ENCODE measurements around the gene ALPG.
"Not testable (repeated sequence)": the region's sequence is repeated elsewhere in the genome, so short reads cannot be mapped to it uniquely, and the experiment has no call there.

The ALPG gene

DNA sequence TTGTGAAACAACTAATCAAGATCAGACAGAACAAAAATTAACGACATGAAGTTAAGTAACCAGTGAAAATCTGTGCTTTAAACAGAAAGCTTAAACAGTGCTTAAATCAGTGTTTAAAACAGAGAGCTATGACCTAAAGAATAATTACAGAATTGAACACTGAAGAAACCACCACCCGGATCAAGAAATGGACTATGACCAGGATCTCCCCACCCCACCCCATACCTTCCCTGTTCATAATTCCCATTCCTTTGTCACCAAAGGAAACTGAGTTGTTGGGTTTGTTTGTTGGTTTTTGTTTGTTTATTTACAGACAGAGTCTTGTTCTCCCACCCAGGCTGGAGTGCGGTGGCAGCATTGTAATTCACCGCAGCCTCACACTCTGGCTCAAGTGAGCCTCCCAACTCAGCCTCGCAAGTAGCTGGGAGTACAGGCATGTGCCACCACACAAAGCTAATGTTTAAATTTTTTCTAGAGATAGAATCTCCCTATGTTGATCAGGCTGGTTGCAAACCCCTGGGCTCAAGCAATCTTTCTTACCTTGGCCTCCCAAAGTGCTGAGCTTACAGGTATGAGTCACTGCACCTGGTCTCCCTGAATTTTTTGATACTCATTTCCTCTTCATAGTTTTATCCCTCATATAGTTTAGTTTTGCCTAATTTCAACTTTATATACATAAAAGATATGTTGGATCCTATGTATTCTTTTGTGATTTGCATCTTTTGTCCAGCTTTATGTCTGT, 8.2 kb upstream of the ALPG start:
- DNase-seq = no peak

DNA sequence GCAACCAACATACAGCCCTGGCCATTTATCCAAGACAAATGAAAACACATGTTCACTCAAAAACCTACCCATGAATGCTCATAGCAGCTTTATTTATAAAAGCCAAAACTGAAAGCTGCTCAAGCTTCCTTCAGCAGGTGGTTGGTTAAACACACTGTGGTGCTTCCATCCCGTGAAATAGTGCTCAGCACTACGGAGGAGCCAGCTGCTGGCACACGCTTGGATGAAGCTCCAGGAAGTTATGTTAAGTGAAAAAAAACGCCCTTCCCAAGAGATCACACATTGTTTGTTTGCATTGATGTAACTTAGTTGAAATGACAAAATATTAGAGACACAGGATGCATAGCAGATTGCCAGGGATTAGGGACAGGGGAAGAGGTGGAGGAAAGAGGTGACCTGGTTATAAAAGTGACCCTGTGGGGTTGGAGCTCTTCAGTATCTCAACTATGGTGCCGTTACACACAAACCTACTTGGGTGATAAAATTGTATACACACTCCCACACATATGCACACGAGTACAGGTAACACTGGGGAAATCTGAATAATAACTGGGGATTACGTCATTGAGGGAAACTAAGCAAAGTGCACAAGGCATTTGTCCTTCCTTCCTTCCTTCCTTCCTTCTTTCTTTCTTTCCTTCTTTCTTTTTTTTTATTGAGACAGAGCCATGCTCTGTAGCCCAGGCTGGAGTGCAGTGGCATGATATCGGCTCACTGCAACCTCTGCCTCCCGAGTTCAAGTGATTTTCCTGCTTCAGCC, 6.2 kb upstream of the ALPG start:
- DNase-seq = no peak

DNA sequence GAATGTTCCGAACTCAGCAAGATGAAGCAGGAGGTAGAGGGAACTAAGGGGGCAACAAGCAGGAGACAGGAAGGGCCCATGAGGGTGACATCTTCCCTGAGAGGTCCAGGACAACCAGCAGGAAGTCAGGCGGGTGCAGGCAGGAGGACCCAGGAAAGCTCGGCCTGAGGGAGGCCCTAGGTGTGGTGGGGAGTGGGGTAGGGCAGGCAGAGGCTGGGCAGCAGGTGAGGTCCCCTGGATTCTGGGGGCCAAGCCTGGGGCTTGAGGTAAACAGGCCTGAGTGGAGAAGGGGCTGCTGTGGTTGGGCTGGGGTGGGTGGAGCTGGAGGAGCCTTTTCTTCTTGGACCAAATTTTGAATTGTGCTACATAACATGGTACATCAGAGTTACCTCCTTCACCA, 4.1 kb upstream of the ALPG start:
- no peak for DNase-seq

DNA sequence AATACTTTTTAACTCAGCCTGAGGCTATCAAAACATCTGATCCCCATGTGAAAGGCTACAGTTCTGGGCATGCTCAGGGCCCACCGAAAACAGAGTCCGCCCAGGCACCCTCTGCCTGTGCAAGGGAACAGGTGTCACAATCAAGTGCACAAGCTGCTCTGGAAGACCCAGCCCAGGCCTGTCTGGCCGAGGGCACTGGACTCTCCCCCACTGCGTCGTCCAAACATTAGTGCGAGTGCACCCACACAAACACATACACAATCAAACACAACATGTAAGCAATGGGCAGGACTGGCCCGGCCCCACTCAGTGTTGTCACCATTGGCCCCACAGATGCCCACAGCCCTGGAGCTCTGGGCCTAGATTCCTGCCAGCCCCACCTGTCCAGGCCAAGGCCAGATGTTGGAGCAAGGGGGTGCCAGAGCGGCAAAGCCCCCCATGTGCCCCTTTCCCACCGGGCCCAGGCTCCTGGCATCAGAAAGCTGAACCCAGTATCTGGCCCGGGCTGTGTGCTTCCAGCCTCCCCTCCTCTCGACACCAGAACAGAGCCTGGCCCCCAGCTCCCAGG, 617 bp upstream of the ALPG start:
- no peak for DNase-seq

DNA sequence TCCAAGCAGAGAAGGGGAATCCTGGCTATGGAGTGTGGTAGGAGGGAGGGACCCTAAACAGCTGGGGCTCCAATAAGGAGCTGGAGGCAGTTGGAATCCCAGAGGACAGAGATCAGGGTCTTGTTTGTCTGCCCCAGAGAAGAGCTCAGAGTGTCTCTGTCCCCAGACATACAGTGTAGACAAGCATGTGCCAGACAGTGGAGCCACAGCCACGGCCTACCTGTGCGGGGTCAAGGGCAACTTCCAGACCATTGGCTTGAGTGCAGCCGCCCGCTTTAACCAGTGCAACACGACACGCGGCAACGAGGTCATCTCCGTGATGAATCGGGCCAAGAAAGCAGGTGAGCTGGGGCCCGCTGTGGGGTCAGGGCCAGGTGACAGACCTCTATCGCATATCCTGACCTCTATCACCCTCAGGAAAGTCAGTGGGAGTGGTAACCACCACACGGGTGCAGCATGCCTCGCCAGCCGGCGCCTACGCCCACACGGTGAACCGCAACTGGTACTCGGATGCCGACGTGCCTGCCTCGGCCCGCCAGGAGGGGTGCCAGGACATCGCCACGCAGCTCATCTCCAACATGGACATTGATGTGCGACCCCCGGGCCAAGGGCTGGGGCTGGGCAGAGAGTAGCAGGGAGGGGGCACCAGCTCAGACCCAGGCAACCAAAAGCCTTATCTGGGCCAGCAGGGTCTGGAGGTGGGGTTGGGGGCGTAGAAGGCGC, 945 bp downstream of the ALPG start:
- DNase-seq = not testable (repeated sequence)

DNA sequence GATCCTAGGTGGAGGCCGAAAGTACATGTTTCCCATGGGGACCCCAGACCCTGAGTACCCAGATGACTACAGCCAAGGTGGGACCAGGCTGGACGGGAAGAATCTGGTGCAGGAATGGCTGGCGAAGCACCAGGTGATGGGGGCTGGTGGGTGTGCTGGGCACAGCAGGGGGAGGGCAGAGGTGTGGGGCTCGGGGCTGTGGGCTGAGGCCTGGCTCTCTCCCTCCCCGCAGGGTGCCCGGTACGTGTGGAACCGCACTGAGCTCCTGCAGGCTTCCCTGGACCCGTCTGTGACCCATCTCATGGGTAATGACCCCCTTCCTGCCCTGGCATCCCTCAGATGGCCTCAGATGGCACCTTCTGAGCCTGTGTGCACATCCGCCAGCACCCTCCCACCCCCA, 1.6 kb downstream of the ALPG start:
- not testable (repeated sequence) for DNase-seq

DNA sequence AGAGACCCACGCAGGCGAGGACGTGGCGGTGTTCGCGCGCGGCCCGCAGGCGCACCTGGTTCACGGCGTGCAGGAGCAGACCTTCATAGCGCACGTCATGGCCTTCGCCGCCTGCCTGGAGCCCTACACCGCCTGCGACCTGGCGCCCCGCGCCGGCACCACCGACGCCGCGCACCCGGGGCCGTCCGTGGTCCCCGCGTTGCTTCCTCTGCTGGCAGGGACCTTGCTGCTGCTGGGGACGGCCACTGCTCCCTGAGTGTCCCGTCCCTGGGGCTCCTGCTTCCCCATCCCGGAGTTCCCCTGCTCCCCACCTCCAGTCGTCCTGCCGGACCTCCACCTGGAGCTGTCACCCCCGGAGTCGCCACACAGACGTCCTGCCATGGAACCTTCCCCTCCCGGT, 3.0 kb downstream of the ALPG start:
- DNase-seq = not testable (repeated sequence)

DNA sequence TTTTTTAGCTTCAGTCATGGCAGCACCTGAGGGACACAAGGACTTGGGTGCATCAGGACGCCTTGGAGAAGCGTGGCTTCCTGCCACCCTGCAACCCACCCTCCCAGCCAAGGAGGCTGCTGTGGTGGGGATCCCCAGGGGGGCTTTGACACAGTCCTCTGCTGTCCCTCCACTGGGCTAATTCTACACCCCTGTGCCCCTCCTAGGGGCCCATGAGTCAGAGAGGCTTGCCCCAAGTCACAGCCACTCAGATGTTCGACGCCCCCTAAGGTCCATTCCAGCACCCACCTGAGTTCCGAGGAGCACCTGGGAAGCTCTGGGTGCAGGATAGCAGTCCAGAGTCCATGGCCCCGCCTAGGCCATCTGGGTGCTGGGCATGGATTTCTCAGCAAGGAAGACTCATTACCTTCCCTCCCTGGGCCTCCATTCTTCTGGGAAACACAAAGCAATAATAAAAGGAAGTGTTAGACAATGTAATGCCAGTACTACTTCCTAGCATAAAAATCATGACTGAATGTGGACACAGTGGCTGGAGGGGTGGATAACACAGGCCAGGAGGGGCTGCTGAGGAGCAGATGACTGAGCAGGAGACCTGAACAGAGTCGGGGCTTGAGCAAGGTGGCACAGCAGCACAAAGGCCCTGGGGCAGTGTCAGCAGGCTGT, 3.7 kb downstream of the ALPG start:
- no peak for DNase-seq

DNA sequence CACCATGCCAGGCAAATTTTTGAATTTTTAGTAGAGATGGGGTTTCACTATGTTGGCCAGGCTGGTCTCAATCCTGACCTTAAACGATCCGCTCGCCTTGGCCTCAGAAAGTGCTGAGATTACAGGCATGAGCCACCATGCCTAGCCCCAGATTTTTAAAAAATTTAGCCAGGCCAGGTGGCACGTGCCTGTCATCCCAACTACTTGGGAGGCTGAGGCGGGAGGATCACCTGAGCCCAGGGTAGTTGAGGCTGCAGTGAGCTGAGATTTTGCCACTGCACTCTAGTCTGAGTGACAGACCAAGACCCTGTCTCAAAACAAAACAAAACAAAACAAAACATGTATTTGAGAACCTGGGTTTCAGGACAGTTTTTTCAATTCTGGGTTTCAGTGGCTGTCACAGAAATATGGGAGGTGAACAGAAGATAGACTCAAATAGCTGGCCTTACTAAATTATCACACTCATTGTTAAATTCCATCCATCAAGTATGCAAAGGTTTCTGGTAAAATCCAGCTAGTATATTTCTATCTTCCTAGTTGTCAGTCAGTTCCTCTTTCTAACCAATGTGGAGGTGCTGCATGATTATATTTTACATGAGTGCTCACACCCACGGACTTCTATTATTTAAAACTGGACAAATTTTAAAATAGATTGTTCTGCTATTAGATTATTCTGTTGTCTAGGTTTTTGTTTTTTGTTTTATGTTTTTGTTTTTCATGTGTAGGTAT, 5.4 kb downstream of the ALPG start:
- DNase-seq = no peak

DNA sequence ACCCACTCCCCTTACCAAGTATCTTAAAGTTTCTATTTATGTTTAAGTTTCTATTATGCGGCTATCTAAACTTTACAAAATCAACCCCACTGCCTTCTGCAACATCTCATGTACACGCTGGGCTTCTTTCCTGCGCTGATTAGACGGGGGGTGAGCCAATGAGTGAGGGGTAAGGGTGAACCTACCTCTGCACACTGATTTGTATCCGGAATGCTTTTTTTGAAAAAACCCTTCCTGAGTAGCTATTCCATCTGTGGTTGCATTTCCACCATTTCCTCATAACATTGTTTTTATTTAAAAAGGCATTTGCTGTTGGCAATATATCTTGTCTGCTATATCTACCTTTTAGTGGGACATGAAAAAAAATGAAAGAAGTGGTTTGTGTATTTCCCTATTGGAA, 6.3 kb downstream of the ALPG start:
- no peak for DNase-seq

DNA sequence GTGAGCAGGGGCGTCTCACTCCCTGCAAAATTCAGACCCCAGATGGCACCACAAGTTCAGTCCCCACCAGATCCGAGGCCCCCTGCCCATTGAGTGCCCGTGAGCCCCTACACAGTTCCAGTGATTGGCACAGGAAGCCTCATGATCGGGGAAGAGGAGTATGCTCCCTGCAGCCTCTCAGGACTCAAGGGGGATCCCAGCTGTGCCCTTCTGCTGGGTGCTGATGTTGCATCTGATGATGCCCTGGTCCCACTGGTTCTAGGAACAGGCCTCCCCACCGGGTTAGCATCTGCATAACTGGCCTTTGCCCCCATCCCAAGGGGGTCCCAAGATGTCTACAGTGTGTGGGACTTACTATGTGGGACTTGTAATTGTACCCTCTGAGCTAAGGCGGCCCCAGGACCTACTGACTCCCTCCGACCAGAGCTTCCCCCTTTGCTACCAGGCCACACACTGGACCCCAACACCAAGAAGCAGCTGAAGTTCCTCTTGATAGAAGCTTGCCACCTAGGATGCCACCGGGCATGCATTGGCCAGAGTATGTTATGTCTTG, 8.6 kb downstream of the ALPG start:
- no peak for DNase-seq

DNA sequence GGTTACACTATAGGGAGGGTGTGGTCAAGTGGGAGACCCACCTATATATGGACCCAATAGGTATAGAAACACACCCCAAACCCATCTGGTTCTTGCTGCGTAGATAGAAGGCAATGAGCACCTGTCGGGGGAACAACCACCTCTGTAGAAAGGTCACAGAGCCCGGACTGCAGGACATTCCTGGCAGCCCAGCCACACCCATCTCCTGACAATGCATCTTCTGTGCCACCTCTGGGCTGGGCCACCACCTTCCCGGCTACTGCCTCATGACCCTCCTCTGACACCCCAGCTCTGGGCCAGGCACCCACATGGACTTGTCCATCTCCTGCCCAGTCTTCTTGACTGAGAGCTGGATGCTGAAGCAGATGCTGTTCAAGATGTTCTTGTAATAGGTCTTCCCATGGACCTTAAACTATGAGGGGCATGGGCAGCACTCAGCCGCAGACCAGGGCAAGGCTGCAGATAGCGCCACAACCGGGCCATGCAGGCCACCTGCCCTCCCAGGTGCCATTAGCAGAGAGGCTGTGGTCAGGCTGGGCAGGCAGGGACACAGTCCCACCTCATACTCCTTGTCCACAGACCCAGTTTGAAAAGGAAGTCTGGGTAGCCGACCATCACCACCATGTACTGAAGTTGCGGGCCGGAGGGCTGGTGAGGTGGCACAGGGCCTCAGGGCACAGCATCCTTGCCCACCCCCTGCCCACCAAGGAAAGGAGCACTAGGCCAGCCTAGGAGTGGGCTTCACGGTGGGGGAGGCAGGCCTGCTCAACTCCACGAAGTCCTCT, 9.3 kb downstream of the ALPG start:
- DNase-seq = no peak

DNA sequence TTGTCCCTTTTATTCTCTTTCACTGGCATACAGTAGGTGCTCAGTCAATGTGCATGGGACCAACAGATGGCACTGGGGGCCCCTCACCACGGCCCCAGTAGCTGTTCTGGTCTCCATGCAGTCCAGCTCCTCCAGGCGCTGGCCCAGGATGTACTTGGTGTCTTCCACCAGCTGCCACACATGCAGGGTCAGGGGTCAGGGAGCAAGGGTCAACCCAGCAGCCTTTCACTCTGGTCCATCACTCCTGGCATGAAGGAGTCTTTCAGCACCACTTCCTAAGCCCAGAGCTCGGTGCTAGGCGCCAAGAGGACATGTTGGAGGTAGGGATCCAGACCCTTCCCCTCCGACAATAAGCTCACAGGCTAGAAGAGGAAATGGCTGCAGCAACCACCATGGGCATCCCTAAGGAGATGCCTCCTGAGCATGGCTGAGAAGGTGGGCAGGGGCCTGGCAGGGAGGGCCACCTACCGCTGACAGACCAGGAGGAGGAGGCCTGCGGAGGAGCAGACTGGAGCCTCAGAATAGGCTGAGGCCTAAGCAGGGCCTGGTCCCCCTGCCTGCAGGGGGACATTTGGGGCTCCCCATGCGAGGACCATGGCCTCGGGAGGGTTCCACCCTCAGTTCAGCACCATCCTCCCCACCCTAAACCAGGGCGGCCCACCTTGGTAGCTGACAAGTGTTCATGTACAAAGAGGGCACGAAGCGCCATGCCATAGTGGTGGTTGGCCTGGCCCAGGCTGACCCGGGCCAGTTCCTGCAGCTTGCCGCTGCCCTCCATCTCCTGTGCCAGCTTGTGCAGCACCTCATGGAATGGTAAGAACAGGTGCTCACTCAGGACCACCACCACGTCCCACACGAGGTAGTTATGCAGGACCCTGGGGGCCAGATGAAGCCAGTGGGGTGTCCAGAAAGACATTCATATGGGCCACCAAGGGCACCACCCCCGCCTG, 10.2 kb downstream of the ALPG start:
- DNase-seq = no peak

DNA sequence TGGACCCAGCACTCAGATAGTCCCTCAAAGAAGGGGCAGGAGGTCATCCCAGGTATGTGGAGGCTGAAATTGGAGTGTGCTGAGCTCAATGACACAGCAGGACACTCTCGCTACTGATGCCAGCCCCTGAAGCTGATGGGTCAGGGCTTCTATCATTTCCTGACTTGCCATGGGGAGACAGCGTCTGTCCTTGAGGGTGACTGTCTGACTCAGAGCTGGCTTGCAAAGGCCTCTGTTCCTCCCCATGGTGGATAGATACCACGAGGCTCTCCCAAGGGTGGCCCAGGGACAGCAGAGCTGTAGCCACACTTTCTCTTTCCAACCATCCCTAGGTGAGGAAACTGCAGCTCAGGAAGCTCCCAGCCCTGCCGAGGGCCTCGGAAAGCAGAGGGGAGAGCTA, 10.8 kb downstream of the ALPG start:
- DNase-seq = no peak

DNA sequence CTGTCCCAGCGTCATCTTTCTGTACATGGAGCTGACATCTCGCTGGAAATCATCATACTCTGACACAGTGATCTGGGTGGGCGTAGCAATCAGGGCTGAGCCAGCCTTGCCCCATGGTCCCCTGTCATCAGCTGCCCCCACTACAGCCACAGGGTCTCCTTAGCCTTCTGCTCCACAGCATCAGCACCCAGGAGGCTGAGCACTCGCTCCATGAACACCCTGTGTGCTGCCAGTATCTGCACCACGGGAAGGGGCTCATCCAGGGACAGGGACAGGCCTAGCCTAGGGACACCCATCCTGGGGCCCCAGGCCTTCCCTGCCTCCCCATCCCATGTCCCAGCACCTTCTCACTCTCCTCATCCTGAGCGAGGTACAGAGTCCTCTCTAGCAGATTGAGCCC, 11.4 kb downstream of the ALPG start:
- no peak for DNase-seq

DNA sequence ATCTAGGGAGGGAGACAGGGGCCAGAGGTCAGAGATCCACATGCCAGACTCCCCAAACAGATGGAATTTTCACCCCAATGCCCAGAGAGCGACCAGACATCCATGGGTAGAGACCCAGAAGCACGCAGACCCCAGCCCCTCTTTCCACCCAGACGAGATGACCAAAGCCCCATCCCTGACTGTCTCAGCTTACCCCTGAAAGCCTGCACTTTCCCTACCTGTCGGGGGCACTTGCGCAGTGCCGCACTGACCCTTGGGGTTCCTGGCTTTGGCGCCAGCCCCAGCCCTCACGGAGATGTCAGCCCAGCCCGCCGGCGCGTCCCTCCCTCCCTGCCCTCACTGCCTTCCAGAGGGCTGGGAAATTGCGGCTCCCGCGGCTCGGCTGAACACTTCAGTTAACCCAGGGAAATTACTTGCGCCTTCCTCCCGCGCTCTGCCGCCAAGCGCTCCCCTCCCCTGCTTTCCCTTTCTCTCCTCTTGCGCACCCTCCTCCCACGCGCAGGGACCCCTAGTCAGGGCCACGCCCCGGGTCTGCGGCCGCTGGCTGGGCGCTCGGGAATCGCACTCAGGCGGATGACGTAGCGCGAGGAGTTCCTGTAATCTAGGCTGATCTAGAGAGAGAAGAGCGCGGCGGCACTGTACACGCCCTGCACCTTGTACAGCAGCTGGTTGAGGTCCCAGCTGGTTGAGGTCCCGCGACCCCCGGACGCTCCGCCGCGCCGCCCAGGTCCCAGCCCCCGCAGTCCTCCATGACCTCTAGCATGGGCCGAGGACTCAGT, 12.0 kb downstream of the ALPG start:
- no peak for DNase-seq

DNA sequence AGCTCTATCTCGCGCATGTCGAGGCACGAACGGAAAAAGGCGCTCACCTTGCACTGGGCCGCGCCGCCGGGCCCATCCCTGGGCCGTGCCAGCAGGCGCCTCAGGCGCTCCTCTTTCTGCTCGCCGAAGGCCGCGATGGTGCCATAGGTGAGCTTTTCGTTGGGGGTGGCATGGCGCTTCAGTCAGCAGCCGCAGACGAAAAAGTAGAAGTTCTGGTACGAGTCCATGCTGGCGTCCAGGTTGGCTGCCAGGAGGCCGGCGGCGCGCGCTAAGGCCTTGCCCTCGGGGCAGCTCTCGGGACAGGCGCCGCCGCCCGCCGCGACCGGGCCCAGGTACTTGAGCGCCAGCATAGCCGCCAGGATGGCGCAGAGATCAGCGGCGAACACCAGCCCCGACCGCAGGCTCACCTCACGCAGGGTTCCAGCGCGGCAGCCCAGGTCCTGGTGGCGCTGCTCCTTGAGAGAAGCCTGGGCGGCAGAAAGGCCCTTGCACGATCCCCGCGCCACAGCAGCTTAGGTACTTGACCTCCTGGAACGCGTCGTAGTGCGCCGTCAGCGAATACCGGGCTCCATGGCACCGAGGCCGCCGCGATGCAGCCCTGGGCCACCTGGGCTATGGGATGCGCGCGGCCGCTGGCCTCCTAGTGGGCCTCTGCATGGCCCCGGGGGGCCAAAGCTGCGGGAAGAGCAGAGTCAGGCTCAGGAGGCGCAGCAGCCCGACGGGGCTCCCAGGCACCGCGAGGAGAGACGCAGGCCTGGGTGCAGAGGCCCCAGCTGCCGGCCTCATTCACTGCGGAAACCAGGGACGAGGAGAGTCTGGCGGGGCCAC, 12.8 kb downstream of the ALPG start:
- DNase-seq = no peak

DNA sequence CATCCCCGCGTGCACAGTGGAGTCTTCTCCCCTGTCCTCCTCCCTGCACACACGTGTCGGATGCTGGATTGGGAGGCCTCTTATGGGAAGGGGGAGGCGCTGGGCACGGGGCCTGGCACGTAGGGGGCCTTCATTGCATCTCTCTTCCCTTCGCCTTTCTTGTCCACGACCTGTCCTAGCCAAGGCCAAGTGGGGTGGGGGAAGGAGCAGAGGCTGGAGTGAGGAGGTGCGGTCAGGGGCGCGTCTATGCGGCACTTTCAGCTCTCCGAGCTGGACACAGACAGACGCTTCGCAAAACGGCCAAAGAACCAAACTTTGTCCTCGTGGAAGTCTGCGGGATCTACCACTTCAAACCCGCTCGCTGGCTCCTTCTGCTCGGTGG, 13.4 kb downstream of the ALPG start:
- DNase-seq = no peak

Measured in CD4-positive, alpha-beta T cell treated with Interleukin-12 subunit alpha and Interleukin-12 subunit beta, for 1 hour (primary cell).